GM10266 (cell line): Measurements from ENCODE around the gene ZNF70.

ENCODE experiments used
- DNase-seq: peaks from one replicate; pipeline ENCODE4 v3.0.0; 2012; ENCODE audit errors: extremely low spot score
- CTCF ChIP-seq: IDR thresholded peaks from 2 replicates; pipeline ENCODE4 v1.5.1; 2012; ENCODE audit warnings: mild to moderate bottlenecking, low read depth; ENCODE audit not compliant: control insufficient read depth, insufficient read depth; ENCODE audit errors: missing control alignments

Gene ZNF70

GRCh38 chr22:23783265-23784150 is 32.6 kb upstream of the ZNF70 start:
- TF ChIP-seq CTCF, result no peak
- DNase-seq, result no peak

GRCh38 chr22:23782703-23783102 is 31.8 kb upstream of the ZNF70 start:
- no peak for DNase-seq
- TF ChIP-seq CTCF, result no peak

DNA sequence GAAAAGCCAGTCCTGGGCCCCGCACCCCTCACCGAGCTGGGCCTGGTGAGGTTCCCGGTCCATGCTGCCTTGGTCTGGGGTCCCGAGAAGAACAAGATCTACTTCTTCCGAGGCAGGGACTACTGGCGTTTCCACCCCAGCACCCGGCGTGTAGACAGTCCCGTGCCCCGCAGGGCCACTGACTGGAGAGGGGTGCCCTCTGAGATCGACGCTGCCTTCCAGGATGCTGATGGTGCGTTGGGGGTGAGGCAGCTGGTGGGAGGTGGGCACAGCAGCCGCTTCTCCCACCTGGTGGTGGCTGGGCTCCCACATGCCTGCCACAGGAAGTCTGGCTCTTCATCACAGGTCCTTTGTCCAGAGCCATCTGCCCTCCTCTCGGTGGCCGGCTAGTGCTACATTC is 31.3 kb upstream of the ZNF70 start:
- no peak for TF ChIP-seq CTCF
- DNase-seq, result no peak

DNA sequence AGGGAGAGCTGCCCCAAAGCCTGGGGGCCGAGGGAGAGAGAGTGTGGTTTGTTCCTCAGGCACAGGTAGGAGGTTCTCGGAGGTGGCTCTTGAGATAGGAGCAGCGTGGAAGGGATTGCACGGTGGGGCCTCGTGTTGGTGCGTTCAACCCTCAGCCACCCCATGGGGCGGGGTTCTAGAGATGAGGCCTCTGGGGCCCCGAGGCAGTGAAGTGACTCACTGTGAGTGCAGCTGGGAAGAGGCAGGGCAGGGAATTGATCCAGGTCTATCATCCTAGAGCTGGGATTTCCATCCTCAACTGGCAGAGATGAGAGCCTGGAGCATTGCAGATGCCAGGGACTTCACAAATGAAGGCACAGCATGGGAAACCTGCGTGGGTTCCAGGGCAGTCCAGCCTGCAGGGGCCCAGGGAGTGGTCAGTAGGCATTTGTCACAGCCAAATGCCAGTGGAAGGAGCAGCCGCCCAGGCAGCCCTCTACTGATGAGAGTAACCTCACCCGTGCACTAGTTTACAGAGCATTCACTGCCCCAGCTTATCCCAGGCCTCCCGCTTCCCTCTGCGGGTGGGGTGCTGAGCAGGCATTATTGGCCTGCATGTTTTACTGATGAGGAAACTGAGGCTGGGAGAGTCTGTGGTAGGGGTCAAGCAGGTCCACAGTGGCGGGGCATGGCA is 30.7 kb upstream of the ZNF70 start:
- no peak for TF ChIP-seq CTCF
- DNase-seq, result no peak

GRCh38 chr22:23781065-23781464 is 30.2 kb upstream of the ZNF70 start:
- no peak for TF ChIP-seq CTCF
- no peak for DNase-seq

DNA sequence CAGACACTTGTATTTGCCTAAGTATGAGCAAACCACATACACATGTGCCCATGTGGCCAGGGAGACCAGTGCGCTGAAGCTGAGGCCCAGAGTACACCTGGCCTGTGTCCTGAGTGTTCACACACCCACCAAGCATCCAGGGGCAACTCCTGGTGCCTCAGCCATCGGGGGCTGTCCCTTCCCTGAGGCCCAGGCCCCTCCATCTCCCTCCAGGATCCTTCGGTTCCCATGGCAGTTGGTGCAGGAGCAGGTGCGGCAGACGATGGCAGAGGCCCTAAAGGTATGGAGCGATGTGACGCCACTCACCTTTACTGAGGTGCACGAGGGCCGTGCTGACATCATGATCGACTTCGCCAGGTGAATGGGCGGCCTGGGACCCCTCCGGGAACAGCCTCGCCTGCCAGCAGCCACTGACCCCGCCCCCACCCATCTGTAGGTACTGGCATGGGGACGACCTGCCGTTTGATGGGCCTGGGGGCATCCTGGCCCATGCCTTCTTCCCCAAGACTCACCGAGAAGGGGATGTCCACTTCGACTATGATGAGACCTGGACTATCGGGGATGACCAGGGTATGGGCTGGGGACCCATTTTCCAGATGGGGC is 29.3 kb upstream of the ZNF70 start:
- no peak for DNase-seq
- TF ChIP-seq CTCF, result no peak
